ENCODE results near the gene PHACTR3. TPM values are rescaled to one million over a fixed set of nuclear protein-coding genes. Genes with fewer than 3 reads are reported as not detected.

Gene PHACTR3
- total and polyA plus RNA-seq, 2 donors (not counting 3 experiments of a cell fraction or from before 2014, with no cell fraction given), result not detected

DNA sequence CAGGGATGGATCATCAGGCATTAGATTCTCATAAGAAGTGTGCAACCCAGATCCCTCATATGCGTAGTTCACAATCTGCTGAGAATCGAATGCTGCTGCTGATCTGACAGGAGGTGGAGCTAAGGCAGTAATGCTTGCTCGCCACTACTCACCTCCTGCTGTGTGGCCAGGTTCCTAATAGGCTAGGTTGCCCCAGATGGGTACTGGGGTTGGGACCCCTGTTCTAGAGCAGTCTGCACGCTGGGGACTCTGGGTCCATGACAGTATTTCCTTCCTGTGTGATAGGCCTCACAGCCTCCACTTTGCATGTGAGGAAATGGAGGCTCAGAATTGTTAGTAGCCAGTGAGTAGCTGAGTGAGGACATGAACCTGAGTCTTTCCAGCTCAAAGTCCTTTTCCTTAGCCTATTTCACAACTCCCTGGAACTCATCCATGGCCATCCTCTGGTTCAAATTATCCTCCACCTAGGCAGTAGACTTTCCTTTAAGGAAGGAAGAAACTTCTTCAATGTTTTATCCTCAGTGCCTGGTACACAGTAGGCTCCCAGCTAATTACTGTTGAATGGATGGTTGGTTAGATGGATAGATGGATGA, 211.9 kb downstream of the PHACTR3 start:
- POLR2A ChIA-PET, result no interaction called here
- Histone ChIP-seq H3K9ac (replicated peaks; ENCODE audit: extremely low read depth, insufficient read depth, low read length) (no peak overlapping the region), H3K79me2 (ENCODE audit: control insufficient read depth, insufficient read depth, low read length) (no peaks in the 10 kb centered on the region), H4K20me1 (replicated peaks; ENCODE audit: control insufficient read depth, extremely low read depth, insufficient read depth, low read length) (no peaks in the 10 kb centered on the region), H3K4me1 (ENCODE audit: control insufficient read depth, extremely low read depth, insufficient read depth, low read length) (no peaks in the 10 kb centered on the region), H3K4me2 (ENCODE audit: insufficient read depth, low read length) (no peak overlapping the region), H3K4me3 (replicated peaks in 1 of 3; ENCODE audit: insufficient read depth in 1 of 3, low read depth in 1 of 3, low read length in 3 of 3) (no peak overlapping the region), H3K36me3 (ENCODE audit: control insufficient read depth in 2 of 2, extremely low read depth in 1 of 2, insufficient read depth in 2 of 2, low read length in 2 of 2) (no peaks in the 10 kb centered on the region), H2AFZ (ENCODE audit: low read depth, low read length) (no peak overlapping the region), H3K9me3 (replicated peaks; ENCODE audit: control insufficient read depth, insufficient read depth, low read length) (no peaks in the 10 kb centered on the region), H3K9me1 (replicated peaks; ENCODE audit: control insufficient read depth, extremely low read depth, insufficient read depth, low read length) (no peaks in the 10 kb centered on the region), H3K27ac (ENCODE audit: insufficient read depth, low read depth, low read length) (no peak overlapping the region), H3K27me3 (ENCODE audit: control insufficient read depth in 2 of 2, insufficient read depth in 2 of 2, low read length in 2 of 2) (no peaks in the 10 kb centered on the region)
- intact Hi-C loops (cut with micrococcal nuclease), result no loop called here
- dilution Hi-C loops (cut with MboI; ENCODE audit: extremely low pct_ligation_motif_present, low sequenced_read_pairs), result no loop called here
- TF ChIP-seq, protein P1, sequence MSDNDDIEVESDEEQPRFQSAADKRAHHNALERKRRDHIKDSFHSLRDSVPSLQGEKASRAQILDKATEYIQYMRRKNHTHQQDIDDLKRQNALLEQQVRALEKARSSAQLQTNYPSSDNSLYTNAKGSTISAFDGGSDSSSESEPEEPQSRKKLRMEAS (IDR thresholded peaks at IDR 0.05; ENCODE audit: insufficient read depth, insufficient read length), result no peak
- TF ChIP-seq POLR2AphosphoS5 (IDR thresholded peaks at IDR 0.05; ENCODE audit: insufficient read depth, low read depth, low read length) (no peak), POLR2A (IDR thresholded peaks at IDR 0.05; ENCODE audit: low read depth, low read length) (no peak), EZH2 (IDR thresholded peaks at IDR 0.05; ENCODE audit: borderline replicate concordance, low read depth, low read length, severe bottlenecking) (no peak), FOS (IDR thresholded peaks at IDR 0.05; ENCODE audit: borderline replicate concordance, insufficient read depth, low read length) (no peak), GATA2 (IDR thresholded peaks at IDR 0.05; ENCODE audit: insufficient read depth, insufficient read length, low read depth, low read length) (no peak), MYC (IDR thresholded peaks at IDR 0.05; ENCODE audit: low read depth, low read length) (no peak), JUN (IDR thresholded peaks at IDR 0.05; ENCODE audit: borderline replicate concordance, insufficient read depth, insufficient read length, low read depth) (no peak)
- TF ChIP-seq, protein P2, sequence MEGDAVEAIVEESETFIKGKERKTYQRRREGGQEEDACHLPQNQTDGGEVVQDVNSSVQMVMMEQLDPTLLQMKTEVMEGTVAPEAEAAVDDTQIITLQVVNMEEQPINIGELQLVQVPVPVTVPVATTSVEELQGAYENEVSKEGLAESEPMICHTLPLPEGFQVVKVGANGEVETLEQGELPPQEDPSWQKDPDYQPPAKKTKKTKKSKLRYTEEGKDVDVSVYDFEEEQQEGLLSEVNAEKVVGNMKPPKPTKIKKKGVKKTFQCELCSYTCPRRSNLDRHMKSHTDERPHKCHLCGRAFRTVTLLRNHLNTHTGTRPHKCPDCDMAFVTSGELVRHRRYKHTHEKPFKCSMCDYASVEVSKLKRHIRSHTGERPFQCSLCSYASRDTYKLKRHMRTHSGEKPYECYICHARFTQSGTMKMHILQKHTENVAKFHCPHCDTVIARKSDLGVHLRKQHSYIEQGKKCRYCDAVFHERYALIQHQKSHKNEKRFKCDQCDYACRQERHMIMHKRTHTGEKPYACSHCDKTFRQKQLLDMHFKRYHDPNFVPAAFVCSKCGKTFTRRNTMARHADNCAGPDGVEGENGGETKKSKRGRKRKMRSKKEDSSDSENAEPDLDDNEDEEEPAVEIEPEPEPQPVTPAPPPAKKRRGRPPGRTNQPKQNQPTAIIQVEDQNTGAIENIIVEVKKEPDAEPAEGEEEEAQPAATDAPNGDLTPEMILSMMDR (IDR thresholded peaks at IDR 0.05; ENCODE audit: extremely low read depth in 1 of 2, insufficient read depth in 1 of 2, low read depth in 1 of 2, low read length in 2 of 2), result no peak
- CTCF ChIA-PET, result no interaction called here
- no TSS peak for BruUV-seq (replicated peaks)
- no peak for DNase-seq (ENCODE audit: low read depth, low spot score)
- FAIRE-seq, result no peak
